ENCODE measurements around the gene PCNT. TPM values are rescaled to one million over a fixed set of nuclear protein-coding genes. Genes with fewer than 3 reads are reported as not detected.

The PCNT gene
- total and polyA plus RNA-seq, 2 of the 8 experiments (the other 6 are each of a cell fraction or from before 2014, with no cell fraction given), result 9.9 to 45.1 TPM

DNA sequence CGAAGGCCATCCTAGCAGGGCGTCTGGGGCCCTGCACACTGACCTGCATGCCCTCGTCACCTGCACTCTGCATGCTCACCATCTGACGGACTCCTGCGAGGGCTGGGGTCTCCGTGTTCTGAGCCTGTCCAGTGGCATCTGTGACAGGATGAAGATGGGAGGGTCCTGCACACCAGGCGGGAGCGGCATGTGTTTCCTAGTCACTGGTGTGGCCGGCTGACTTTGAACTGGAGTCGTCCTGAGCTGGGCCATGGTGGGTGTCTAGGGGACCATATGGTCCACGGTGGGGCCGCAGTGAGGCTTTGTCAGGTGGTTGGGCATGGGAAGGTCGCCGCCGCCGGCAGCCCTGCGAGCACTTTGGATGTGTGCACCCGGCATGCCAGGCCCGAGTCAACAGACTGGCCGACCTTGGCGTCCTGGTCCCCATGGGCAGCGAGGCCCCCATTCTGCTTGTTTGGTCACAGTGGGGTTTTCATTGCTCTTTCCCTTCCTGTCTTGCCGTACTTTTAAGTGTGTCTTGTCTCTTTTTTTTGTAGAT lies 118.1 kb downstream of the PCNT start:
- DNase-seq (ENCODE audit: low read depth in 1 of 2, low spot score in 2 of 2) (no peak), FAIRE-seq (no peak)
- no peak overlapping the region for H3K14ac ChIP-seq (ENCODE audit: insufficient read length)
- no peaks in the 10 kb centered on the region for H3K9me3 ChIP-seq (ENCODE audit: insufficient read depth in 2 of 2, low read depth in 1 of 2, low read length in 1 of 2)
- H3K79me2 ChIP-seq (ENCODE audit: control insufficient read depth in 1 of 2, insufficient read depth in 2 of 2, low read length in 2 of 2), result no peaks in the 10 kb centered on the region
- ChIA-PET CTCF (ENCODE audit: partially characterized antibody) (interaction anchor here (1.5 kb wide), 1 partner anchor 10 kb away, joined by 3 read pairs; no protein-coding TSS in a partner anchor), POLR2A (ENCODE audit: partially characterized antibody) (interaction anchor here (1.9 kb wide), 1 partner anchor 10 kb away, joined by 7 read pairs; no protein-coding TSS in a partner anchor)
- H3K36me3 ChIP-seq (ENCODE audit: control insufficient read depth in 2 of 4, insufficient read depth in 4 of 4, low read length in 3 of 4), result peaks cover 16 to 60% (median 31%) of the 10 kb centered on the region in 4 experiments
- H2BK120ac ChIP-seq (replicated peaks; ENCODE audit: low read depth, low read length), result no peak overlapping the region
- H2AK5ac ChIP-seq (ENCODE audit: low read depth, low read length), result no peak overlapping the region
- H3K4me3 ChIP-seq (ENCODE audit: extremely low read depth in 1 of 4, insufficient read depth in 2 of 4, low read depth in 3 of 4, low read length in 4 of 4), result no peak overlapping the region
- no peak overlapping the region for H3K27ac ChIP-seq (ENCODE audit: low read depth, low read length)
- H3K56ac ChIP-seq (replicated peaks; ENCODE audit: insufficient read length, low read depth, low read length), result no peak overlapping the region
- no peak overlapping the region for H3K23ac ChIP-seq (ENCODE audit: insufficient read length)
- 87% methylated on average over 23 of the region's 23 CpGs; no CpG with 5 or more reads in 1 of the 2 experiments for WGBS, 2 experiments (ENCODE audit: extremely low coverage in 1 of 2, insufficient coverage in 1 of 2, insufficient read length in 1 of 2, insufficient replicate concordance in 2 of 2, low coverage in 1 of 2, low lambda C conversion rate in 2 of 2, missing lambda C conversion rate in 1 of 2)
- no peak overlapping the region for H3K4ac ChIP-seq (replicated peaks; ENCODE audit: insufficient read length, low read depth, low read length)
- H3K27me3 ChIP-seq (replicated peaks in 1 of 4; ENCODE audit: control insufficient read depth in 3 of 4, extremely low read depth in 1 of 4, insufficient read depth in 3 of 4, low read length in 3 of 4), result no peaks in the 10 kb centered on the region
- no peak overlapping the region for H2BK5ac ChIP-seq (ENCODE audit: low read depth, low read length)
- no peak overlapping the region for H4K91ac ChIP-seq (replicated peaks; ENCODE audit: insufficient read length, low read length)
- H3K4me2 ChIP-seq (ENCODE audit: insufficient read depth in 1 of 2, low read depth in 2 of 2, low read length in 2 of 2), result no peak overlapping the region
- H3K23me2 ChIP-seq (ENCODE audit: low read depth, low read length), result no peaks in the 10 kb centered on the region
- H4K8ac ChIP-seq (ENCODE audit: extremely low read depth, insufficient read depth, low read length), result no peak overlapping the region
- no peak overlapping the region for H2BK20ac ChIP-seq (ENCODE audit: low read length)
- H4K20me1 ChIP-seq (replicated peaks in 1 of 2; ENCODE audit: control insufficient read depth in 1 of 2, insufficient read depth in 2 of 2, low read length in 2 of 2), result peaks cover 0 to under 1% of the 10 kb centered on the region in 2 experiments
- no peak overlapping the region for H2BK12ac ChIP-seq (ENCODE audit: low read depth, low read length)
- no peak overlapping the region for H4K5ac ChIP-seq (ENCODE audit: insufficient read length, low read depth, low read length)
- no peak overlapping the region for H2AFZ ChIP-seq (ENCODE audit: low read length)
- no peak overlapping the region for H3K9ac ChIP-seq (replicated peaks in 1 of 4; ENCODE audit: extremely low read depth in 1 of 4, low read depth in 3 of 4, low read length in 3 of 4)
- peaks cover 0 to 4% (median 0%) of the 10 kb centered on the region in 4 experiments; a peak in 2 of 7 replicates for H3K4me1 ChIP-seq (replicated peaks in 1 of 4; ENCODE audit: control insufficient read depth in 3 of 4, insufficient read depth in 4 of 4, low read length in 3 of 4)
- H3K79me1 ChIP-seq (ENCODE audit: low read depth, low read length), result no peaks in the 10 kb centered on the region
- H2BK15ac ChIP-seq (ENCODE audit: low read length), result no peak overlapping the region
- H3K18ac ChIP-seq (ENCODE audit: extremely low read depth, low read length), result no peak overlapping the region
- TF ChIP-seq TBP (IDR thresholded peaks at IDR 0.05; ENCODE audit: low read depth, low read length) (no peak), CTBP2 (IDR thresholded peaks at IDR 0.05; ENCODE audit: borderline replicate concordance, insufficient read depth, insufficient read length, low read length) (no peak), POLR2A (IDR thresholded peaks at IDR 0.05; ENCODE audit: control extremely low read depth in 1 of 2, low read depth in 2 of 2, low read length in 2 of 2) (no peak), RXRA (IDR thresholded peaks at IDR 0.05; ENCODE audit: insufficient read depth, low read depth, low read length) (no peak), ZNF274 (IDR thresholded peaks at IDR 0.05; ENCODE audit: borderline replicate concordance, extremely low read depth, low read length) (no peak), JUN (IDR thresholded peaks at IDR 0.05; ENCODE audit: low read depth, low read length) (no peak), CBX8 (IDR thresholded peaks at IDR 0.05; ENCODE audit: borderline replicate concordance, low read depth, low read length) (no peak), KDM4A (IDR thresholded peaks at IDR 0.05; ENCODE audit: low read depth, low read length, severe bottlenecking) (no peak), GTF2F1 (IDR thresholded peaks at IDR 0.05; ENCODE audit: borderline replicate concordance, low read depth, low read length) (no peak), CBX5 (IDR thresholded peaks at IDR 0.05; ENCODE audit: low read depth, low read length) (no peak), PHF8 (conservative IDR thresholded peaks at IDR 0.05; ENCODE audit: low read depth, low read length) (no peak), EGR1 (IDR thresholded peaks at IDR 0.05; ENCODE audit: borderline replicate concordance, low read depth, low read length) (no peak), KDM5A (IDR thresholded peaks at IDR 0.05; ENCODE audit: low read length) (no peak), KDM1A (IDR thresholded peaks at IDR 0.05; ENCODE audit: borderline replicate concordance, low read length) (no peak)
